UCSD-AML1 (cell line): ENCODE results near the gene FZD8.

ENCODE experiments used
- DNase-seq: peaks from one replicate; lab custom pipeline; 2025; ENCODE audit not compliant: unreplicated experiment; lab: John Stamatoyannopoulos, UW

Gene FZD8

DNA sequence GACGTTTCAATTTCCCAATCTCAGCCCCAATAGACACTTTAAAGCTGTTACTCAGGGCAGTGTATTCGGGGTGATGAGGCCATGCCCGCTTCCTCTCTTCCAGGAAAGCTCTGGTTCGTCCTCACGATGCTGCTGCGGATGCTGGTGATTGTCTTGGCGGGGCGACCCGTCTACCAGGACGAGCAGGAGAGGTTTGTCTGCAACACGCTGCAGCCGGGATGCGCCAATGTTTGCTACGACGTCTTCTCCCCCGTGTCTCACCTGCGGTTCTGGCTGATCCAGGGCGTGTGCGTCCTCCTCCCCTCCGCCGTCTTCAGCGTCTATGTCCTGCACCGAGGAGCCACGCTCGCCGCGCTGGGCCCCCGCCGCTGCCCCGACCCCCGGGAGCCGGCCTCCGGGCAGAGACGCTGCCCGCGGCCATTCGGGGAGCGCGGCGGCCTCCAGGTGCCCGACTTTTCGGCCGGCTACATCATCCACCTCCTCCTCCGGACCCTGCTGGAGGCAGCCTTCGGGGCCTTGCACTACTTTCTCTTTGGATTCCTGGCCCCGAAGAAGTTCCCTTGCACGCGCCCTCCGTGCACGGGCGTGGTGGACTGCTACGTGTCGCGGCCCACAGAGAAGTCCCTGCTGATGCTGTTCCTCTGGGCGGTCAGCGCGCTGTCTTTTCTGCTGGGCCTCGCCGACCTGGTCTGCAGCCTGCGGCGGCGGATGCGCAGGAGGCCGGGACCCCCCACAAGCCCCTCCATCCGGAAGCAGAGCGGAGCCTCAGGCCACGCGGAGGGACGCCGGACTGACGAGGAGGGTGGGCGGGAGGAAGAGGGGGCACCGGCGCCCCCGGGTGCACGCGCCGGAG is 34.4 kb downstream of the FZD8 start:
- DNase-seq = no peak

DNA sequence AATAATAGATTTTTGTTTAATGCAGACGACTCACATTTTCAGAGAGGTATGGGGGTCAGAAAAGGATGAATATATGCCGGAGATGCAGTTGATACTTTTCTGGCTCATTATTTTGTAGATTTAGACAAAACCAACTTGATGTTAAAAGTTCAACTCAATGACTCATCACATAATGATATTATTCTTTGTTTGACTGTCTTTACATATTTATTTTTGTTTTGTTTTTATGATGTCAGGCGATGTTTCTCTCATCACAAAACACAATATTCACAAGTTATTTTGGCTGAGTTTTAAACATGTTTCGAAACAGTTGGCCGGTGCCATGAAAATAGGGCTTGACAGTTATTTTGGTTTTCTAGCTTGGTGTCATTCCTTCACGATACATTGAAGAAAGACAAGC is 35.7 kb downstream of the FZD8 start:
- no peak for DNase-seq

DNA sequence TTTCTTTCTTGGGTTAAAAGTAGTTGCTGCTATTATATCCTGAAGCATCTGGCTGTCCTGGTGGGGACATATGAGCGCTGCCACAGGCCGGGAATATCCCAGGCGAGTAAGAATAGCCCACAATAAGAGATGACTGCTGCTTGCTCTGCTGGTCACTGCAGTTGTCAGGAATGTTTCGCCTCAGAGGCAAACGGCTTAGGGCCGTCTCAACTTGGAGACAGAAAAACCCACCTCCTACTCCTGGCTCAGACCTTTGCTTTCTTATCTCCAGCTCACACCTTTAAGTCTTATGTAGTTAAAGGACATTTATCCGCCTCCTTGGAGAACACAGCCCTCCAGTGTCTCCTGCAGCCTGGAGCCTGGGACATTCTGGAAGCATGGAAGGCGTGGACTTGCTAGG is 36.9 kb downstream of the FZD8 start, which contains the start of gene GJD4:
Gene GJD4 (plus strand): TSS at position 151 of the 400 bp plus-strand sequence. CDS start 227 bp downstream, at position 378.
- no peak for DNase-seq

DNA sequence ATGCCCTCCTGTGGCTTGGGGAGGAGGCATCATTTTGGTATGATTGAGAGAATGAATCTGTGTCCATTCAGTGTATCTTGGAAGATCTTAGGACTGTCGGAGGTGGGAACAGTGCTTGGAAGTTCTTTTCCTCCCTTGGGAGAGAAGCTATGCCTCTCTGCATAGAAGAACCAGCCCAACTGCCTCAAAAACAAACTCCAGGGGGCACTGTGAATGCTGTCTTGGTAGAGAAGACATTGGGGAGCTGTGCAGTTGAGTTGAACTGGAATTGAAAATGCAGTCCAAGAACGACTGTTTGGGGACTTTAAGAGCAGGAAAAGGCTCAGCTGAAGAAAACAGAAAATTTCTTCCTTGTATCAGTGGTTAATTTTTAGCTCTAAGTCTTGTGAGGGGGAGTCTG is 41.9 kb downstream of the FZD8 start:
- DNase-seq = no peak

DNA sequence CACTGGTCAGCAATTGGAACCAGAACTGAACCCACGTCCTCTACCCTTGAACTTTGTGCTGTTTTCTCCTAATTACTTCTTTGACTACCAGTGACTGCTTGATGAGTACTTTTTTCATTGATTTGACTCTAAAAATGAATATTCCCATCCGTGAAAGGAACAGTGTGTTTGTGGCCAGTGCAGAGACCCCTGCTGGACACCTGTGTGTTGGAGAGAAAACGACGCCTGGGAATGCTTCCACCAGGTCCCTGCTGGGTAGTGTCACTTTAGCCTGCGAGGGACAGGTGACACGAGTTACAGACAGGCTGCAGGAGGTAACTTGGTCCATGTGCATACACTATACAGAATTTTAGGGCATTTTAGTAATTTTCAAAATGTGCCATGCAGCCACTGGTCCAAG is 43.7 kb downstream of the FZD8 start:
- DNase-seq = no peak

DNA sequence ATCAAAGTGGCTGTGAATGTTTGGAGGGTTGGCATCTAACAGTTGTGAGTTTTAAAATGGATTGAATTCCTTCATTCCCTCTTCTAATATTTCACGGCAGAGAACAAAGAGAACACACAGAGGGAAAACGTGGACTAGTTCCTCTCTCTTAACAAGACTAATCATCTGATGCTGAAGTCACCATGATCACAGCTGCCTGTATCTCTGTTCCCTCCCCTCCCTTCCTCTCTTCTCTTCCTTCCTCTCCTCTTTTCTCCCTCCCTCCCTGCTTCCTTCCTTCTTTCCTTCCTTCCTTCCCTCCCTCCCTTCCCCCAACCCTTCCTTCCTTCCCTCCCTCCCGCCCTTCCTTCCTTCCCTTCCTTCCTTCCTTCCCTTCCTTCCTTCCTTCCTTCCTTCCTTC is 47.0 kb downstream of the FZD8 start:
- no peak for DNase-seq

DNA sequence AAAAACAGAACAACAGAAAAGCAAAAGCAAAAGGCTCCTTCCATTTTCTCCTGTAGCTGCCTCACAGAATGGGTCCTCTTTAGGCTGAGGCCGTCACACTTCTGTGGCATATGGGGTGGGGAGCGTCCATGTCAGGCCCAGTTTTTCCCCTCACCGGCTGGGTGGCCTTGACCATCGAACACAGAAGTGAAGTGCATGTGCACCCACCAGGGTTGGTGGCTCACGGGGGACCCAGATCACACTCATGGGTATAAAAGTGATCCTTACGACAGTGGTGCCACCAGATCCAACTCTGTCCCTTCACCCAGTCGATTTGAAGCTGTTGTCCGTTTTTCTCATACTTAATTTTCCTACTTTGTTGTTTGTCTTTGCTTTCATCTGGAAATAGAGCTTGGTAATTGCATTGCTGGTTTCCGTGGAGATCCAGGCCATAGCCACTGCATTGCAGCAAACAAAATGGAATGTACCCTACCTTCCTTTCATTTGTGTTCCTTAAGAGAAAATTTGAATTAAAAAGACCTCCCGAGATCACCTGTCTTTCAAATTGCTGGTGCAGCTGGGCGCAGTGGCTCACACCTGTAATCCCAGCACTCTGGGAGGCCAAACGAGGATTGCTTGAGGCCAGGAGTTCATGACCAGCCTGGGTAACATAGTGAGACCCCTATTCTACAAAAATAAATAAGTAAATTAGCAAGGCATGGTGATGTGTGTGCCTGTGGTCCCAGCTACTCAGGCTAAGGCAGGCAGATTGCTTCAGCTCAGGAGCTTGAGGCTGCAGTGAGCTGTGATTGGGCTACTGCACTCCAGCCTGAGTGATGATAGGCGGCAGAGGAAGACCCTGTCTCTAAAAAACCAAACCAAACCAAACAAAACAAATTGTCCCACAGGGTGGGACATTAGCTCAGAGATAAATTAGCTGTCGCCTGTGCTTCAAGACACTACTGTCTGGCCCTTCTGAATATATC is 47.7 kb downstream of the FZD8 start:
- DNase-seq = no peak

DNA sequence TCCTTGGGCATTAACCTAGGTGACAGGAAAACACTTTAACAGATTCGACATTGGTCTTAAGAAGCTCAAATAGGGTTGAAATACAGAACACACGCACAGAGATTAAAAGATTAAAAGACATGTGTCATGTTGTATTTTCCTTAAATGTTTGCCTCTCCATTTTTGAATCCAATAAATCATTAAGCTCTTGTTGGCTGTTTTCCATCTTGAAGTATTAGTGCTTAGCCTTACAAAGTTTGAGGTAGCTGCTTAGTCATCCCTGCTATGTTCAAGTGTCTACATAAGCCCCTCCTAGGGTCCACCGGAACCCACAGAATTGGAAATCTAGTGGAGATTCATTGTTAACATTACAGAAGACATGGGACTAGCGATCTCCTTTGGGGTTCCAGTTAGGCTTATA is 49.7 kb downstream of the FZD8 start:
- no peak for DNase-seq

DNA sequence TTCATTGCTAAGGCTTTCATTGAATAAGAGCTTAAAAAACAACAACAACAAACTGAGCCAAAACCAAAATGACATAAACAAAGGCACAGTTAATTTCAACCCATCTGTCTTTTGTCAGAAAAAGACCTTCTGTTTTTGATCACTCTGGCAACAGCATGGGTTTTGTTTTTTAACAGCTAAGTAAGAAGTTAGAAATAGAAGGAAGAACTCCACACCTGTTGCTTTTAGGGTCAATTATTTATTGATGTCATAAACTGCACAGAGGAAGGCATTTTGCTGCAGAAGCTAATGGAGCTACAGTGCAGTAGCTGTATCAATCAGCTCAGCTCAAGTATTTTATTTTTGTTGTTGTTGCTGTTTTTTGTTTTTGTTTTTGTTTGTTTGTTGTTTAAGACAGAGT is 53.3 kb downstream of the FZD8 start:
- no peak for DNase-seq
